K562 (cell line): ENCODE data around the gene ANXA3. TPM values are rescaled to one million over a fixed set of nuclear protein-coding genes. Genes with fewer than 3 reads are reported as not detected.

Experiments used
- ATAC-seq: fragments of 200-7000 bp; cut with Tn5 transposase; 3 replicates; pipeline ENCODE4 v1.9.1; 2020; ENCODE audit warnings: moderate library complexity
- BruUV-seq: library from RNA; stranded (reverse); fragments of 400-500 nt; replicated peaks from 2 replicates; lab custom pipeline; 2021; lab: Mats Ljungman, UMichigan
- CTCF ChIA-PET: fragments of 300-600 bp; formaldehyde crosslinking; extraction: SDS; loops from one replicate; lab custom pipeline; 2021; ENCODE audit warnings: low intra/inter-chr PET ratio; lab: Yijun Ruan, JAX
- POLR2A ChIA-PET: fragments of 300-600, 350-650 bp; sonication (Branson Sonifier 250); formaldehyde crosslinking; extraction: SDS; loops from one replicate; lab custom pipeline; 2021; ENCODE audit warnings: antibody characterized with exemption, inconsistent platforms; lab: Yijun Ruan, JAX
- DNase-seq, 4 experiments: peaks; one replicate each; pipeline versions ENCODE4 v3.0.0 to v3.0.0-alpha.2; 2011 to 2018; ENCODE audit warnings: low spot score in 3 of 4, mixed read lengths in 3 of 4; ENCODE audit errors: extremely low read depth in 1 of 4
- FAIRE-seq: peaks from 2 replicates; lab custom pipeline; 2011; peaks lifted over from hg19 to GRCh38; lab: Jason Lieb, UNC
- H2AFZ ChIP-seq: 2 replicates; pipeline ENCODE4 v1.6.0; 2011; ENCODE audit warnings: low read depth, low read length, control low read depth, inconsistent platforms
- H3K27ac ChIP-seq: fragments of 200-600 bp; 3 replicates; pipeline ENCODE4 v1.8.0; 2011; ENCODE audit warnings: low read depth, mild to moderate bottlenecking, control low read depth, inconsistent platforms, low read length, moderate library complexity, mixed read lengths; ENCODE audit errors: extremely low read depth
- H3K27me3 ChIP-seq, 2 experiments: fragments of 300-600 bp in 1 of 2; 2 replicates in 1 of 2; 3 replicates in 1 of 2; pipeline versions ENCODE4 v1.6.0 to v1.8.0; 2011; ENCODE audit warnings: inconsistent platforms in 2 of 2, low read length in 2 of 2, mild to moderate bottlenecking in 1 of 2, mixed read lengths in 1 of 2, moderate library complexity in 1 of 2; ENCODE audit not compliant: control insufficient read depth in 2 of 2, insufficient read depth in 2 of 2
- H3K36me3 ChIP-seq: fragments of 300-600 bp; 3 replicates; pipeline ENCODE4 v1.8.0; 2011; ENCODE audit warnings: mild to moderate bottlenecking, low read length, inconsistent platforms; ENCODE audit not compliant: control insufficient read depth, insufficient read depth
- H3K4me1 ChIP-seq, 2 experiments: fragments of 200-600 bp in 1 of 2; replicated peaks in 1 of 2; 2 replicates in 1 of 2; 3 replicates in 1 of 2; pipeline versions ENCODE4 v1.5.1 to v1.8.0; 2011; ENCODE audit warnings: inconsistent platforms in 2 of 2, low read length in 2 of 2, mild to moderate bottlenecking in 1 of 2, mixed read lengths in 1 of 2, moderate library complexity in 1 of 2; ENCODE audit not compliant: control insufficient read depth in 2 of 2, insufficient read depth in 2 of 2
- H3K4me2 ChIP-seq: 2 replicates; pipeline ENCODE4 v1.6.1; 2011; ENCODE audit warnings: low read length, control low read depth, inconsistent platforms, mixed read lengths; ENCODE audit not compliant: insufficient read depth
- H3K4me3 ChIP-seq: fragments of 200-600 bp; sonication (generic), shearing (Covaris generic); 2 replicates; pipeline ENCODE4 v1.5.1; 2016; ENCODE audit warnings: control low read depth, inconsistent platforms
- H3K79me2 ChIP-seq: fragments of 200-600 bp; 3 replicates; pipeline ENCODE4 v1.8.0; 2011; ENCODE audit warnings: low read length, inconsistent platforms; ENCODE audit not compliant: control insufficient read depth, insufficient read depth
- H3K9ac ChIP-seq, 2 experiments: 2 replicates each; pipeline versions ENCODE4 v1.6.0 to v1.6.1; 2011; ENCODE audit warnings: low read depth in 2 of 2, low read length in 2 of 2, control low read depth in 1 of 2, inconsistent platforms in 1 of 2, mild to moderate bottlenecking in 1 of 2, mixed read lengths in 1 of 2; ENCODE audit not compliant: insufficient read depth in 1 of 2
- H3K9me1 ChIP-seq: one replicate; pipeline ENCODE4 v1.6.0; 2011; ENCODE audit warnings: inconsistent platforms, mild to moderate bottlenecking, low read length, moderate library complexity; ENCODE audit not compliant: control insufficient read depth, insufficient read depth
- H3K9me3 ChIP-seq: replicated peaks from 2 replicates; pipeline ENCODE4 v1.5.1; 2011; ENCODE audit warnings: low read depth, low read length, inconsistent platforms; ENCODE audit not compliant: control insufficient read depth, insufficient read depth
- H4K20me1 ChIP-seq: replicated peaks from 2 replicates; pipeline ENCODE4 v1.6.1; 2011; ENCODE audit warnings: low read length, inconsistent platforms, mixed read lengths; ENCODE audit not compliant: control insufficient read depth, insufficient read depth
- BACH1 ChIP-seq: fragments of 200-800 bp; sonication (Bioruptor generic); IDR thresholded peaks from 2 replicates; pipeline ENCODE4 v1.6.1; 2016; ENCODE audit warnings: missing genetic modification characterization, missing compliant biosample characterization
- CBFA2T2 ChIP-seq: fragments of 450-650 bp; conservative IDR thresholded peaks from 2 replicates; pipeline ENCODE4 v1.6.1; 2017; ENCODE audit warnings: mild to moderate bottlenecking
- CUX1 ChIP-seq: fragments of 200-800 bp; sonication (Bioruptor generic); IDR thresholded peaks from 2 replicates; pipeline ENCODE4 v1.6.1; 2016; ENCODE audit warnings: missing genetic modification characterization, missing compliant biosample characterization
- JUND ChIP-seq, 2 experiments: IDR thresholded peaks; 2 replicates in 1 of 2; 3 replicates in 1 of 2; pipeline ENCODE4 v1.6.1; 2011; ENCODE audit warnings: borderline replicate concordance in 2 of 2, low read depth in 2 of 2, low read length in 2 of 2, improper control_type of control experiment in 1 of 2, missing biosample characterization in 1 of 2, missing genetic modification characterization in 1 of 2, missing genetic modification reagents in 1 of 2
- MBD2 ChIP-seq: sonication (generic); IDR thresholded peaks from 2 replicates; pipeline ENCODE4 v1.6.1; 2016; ENCODE audit warnings: low read depth, borderline replicate concordance
- MEIS2 ChIP-seq: fragments of 450-650 bp; IDR thresholded peaks from 2 replicates; pipeline ENCODE4 v1.6.1; 2014; ENCODE audit warnings: mild to moderate bottlenecking; ENCODE audit not compliant: partially characterized antibody
- RB1 ChIP-seq: fragments of 450-650 bp; IDR thresholded peaks from 2 replicates; pipeline ENCODE4 v1.6.1; 2017; ENCODE audit warnings: low read depth, mild to moderate bottlenecking
- SRSF3 ChIP-seq: fragments of 200-400 bp; formaldehyde crosslinking; IDR thresholded peaks from 2 replicates; pipeline ENCODE4 v1.6.1; 2016; ENCODE audit warnings: mild to moderate bottlenecking, low read length, moderate library complexity; ENCODE audit not compliant: insufficient read depth
- TCF7 ChIP-seq: sonication (generic); IDR thresholded peaks from 2 replicates; pipeline ENCODE4 v1.6.1; 2016; ENCODE audit warnings: antibody characterized with exemption, borderline replicate concordance
- U2AF2 ChIP-seq: fragments of 200-400 bp; formaldehyde crosslinking; optimal IDR thresholded peaks from 2 replicates; pipeline ENCODE3; 2017; ENCODE audit warnings: low read depth, mild to moderate bottlenecking, low read length
- ZBED1 ChIP-seq: IDR thresholded peaks from 2 replicates; pipeline ENCODE4 v1.6.1; 2014
- ZBTB7A ChIP-seq: IDR thresholded peaks from 2 replicates; pipeline ENCODE4 v1.6.1; 2011; ENCODE audit warnings: low read depth, mild to moderate bottlenecking, low read length, moderate library complexity, borderline replicate concordance; ENCODE audit not compliant: control insufficient read depth
- ZNF184 ChIP-seq: sonication (generic); formaldehyde crosslinking; IDR thresholded peaks from 2 replicates; pipeline ENCODE4 v1.5.0; 2020; ENCODE audit warnings: missing genetic modification reagents
- ZNF212 ChIP-seq: fragments of 450-650 bp; formaldehyde crosslinking; IDR thresholded peaks from 2 replicates; pipeline ENCODE4 v1.4.0; 2020; ENCODE audit warnings: mild to moderate bottlenecking
- ZNF347 ChIP-seq: fragments of 450-650 bp; formaldehyde crosslinking; IDR thresholded peaks from 2 replicates; pipeline ENCODE4 v1.4.0; 2020; ENCODE audit warnings: low read depth, mild to moderate bottlenecking, moderate library complexity
- WGBS: fragments of 100-300 bp; shearing (Covaris generic); methylation state at CpG from one replicate; pipeline ENCODE4 v1.1.6; 2016; ENCODE audit warnings: low coverage, mixed read lengths; ENCODE audit not compliant: insufficient coverage; ENCODE audit errors: missing lambda C conversion rate; 5-methylcytosine and 5-hydroxymethylcytosine counted together
- in situ Hi-C: fragments of 300-500 bp; cut with MboI; formaldehyde crosslinking; loops from 4 replicates; pipeline ENCODE4 v1.15.0; 2018; ENCODE audit warnings: inconsistent platforms, mixed read lengths
- intact Hi-C: fragments of 100-400 bp; cut with micrococcal nuclease; formaldehyde crosslinking; loops from 2 replicates; pipeline ENCODE4 v1.14.2; 2022
- polyA plus RNA-seq, 8 experiments: library from polyadenylated mRNA; depleted of rRNA in 4 of 8; stranded (reverse) in 5 of 8; unstranded in 3 of 8; fragments of >200 nt; fragmentation: Nextera tagmentation in 2 of 8; fragmentation: Illumina TruSeq in 1 of 8; extraction: Ambion mirVana in 2 of 8; extraction: Trizol in 1 of 8; gene quantifications; 2 replicates each; pipeline versions ENCODE4 v1.2.1 to v1.2.3, GENCODE V29; 2011 to 2014; ENCODE audit warnings: inconsistent platforms in 1 of 8, missing spikeins in 1 of 8
- total RNA-seq, 7 experiments: library from RNA; depleted of rRNA in 6 of 7; stranded (reverse); fragments of >200 nt in 6 of 7; fragmentation: Illumina TruSeq in 2 of 7; extraction: Trizol in 2 of 7; gene quantifications; 2 replicates each; pipeline versions ENCODE4 v1.2.1 to v1.2.3, GENCODE V29; 2011 to 2021; ENCODE audit warnings: low replicate concordance in 1 of 7
- TF ChIP-seq, protein P1 (sequence below): fragments of 450-650 bp; IDR thresholded peaks from 2 replicates; pipeline ENCODE4 v1.6.1; 2016

Gene ANXA3
- total and polyA plus RNA-seq, 9 of the 15 experiments (the other 6 are each of a cell fraction or from before 2014, with no cell fraction given), result 6.3 to 15.5 (median 9.8) TPM

- ChIA-PET CTCF (no interaction called here), POLR2A (no interaction called here)
- Histone ChIP-seq H3K9me1 (no peaks in the 10 kb centered on the region), H3K27ac (no peak overlapping the region), H3K4me1 (no peaks in the 10 kb centered on the region; a peak in 1 of 5 replicates), H3K27me3 (peaks cover 3 to 5% of the 10 kb centered on the region in 2 experiments; a peak in 3 of 5 replicates), H3K9me3 (no peaks in the 10 kb centered on the region), H3K36me3 (no peaks in the 10 kb centered on the region), H3K4me2 (no peak overlapping the region), H3K9ac (no peak overlapping the region), H4K20me1 (no peaks in the 10 kb centered on the region), H3K79me2 (no peaks in the 10 kb centered on the region), H3K4me3 (no peak overlapping the region), H2AFZ (no peak overlapping the region)
- ATAC-seq (no peak), DNase-seq (no peak), FAIRE-seq (no peak)
- intact Hi-C loops, result no loop called here
- 13% methylated on average over 5 of the region's 5 CpGs for WGBS
- no peak for TF ChIP-seq ZNF347
- no peak for TF ChIP-seq TCF7
- no peak for TF ChIP-seq ZNF184 (CRISPR knock-in tag)
- TF ChIP-seq ZBTB7A, result no peak
- TF ChIP-seq ZNF212, result no peak
- no peak for TF ChIP-seq JUND (IDR thresholded peaks at IDR 0.05; ENCODE audit: borderline replicate concordance, low read depth, low read length)
- TF ChIP-seq JUND (tag; IDR thresholded peaks at IDR 0.05; ENCODE audit: borderline replicate concordance, low read depth, low read length), result no peak
- TF ChIP-seq U2AF2, result no peak
- no peak for TF ChIP-seq ZBED1
- no peak for TF ChIP-seq MEIS2
- no peak for TF ChIP-seq SRSF3
- TF ChIP-seq MBD2, result no peak
- no peak for TF ChIP-seq RB1
- TF ChIP-seq, protein P1, sequence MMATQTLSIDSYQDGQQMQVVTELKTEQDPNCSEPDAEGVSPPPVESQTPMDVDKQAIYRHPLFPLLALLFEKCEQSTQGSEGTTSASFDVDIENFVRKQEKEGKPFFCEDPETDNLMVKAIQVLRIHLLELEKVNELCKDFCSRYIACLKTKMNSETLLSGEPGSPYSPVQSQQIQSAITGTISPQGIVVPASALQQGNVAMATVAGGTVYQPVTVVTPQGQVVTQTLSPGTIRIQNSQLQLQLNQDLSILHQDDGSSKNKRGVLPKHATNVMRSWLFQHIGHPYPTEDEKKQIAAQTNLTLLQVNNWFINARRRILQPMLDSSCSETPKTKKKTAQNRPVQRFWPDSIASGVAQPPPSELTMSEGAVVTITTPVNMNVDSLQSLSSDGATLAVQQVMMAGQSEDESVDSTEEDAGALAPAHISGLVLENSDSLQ, result no peak
- no peak for TF ChIP-seq CBFA2T2
- TF ChIP-seq CUX1 (CRISPR knock-in tag), result no peak
- no peak for TF ChIP-seq BACH1 (tag)
- in situ Hi-C loops, result no loop called here
- BruUV-seq, result no TSS peak
Observed at GRCh38 chr4:78545275-78546246, 6.0 kb upstream of the ANXA3 start.
